Tibial nerve (tissue), 4 donors: ENCODE measurements around the gene SGSM1. TPM values are rescaled to one million over a fixed set of nuclear protein-coding genes. Genes with fewer than 3 reads are reported as not detected.
A peak's percentile ranks its signal among the peaks of the same experiment; 100 is the strongest.

Experiments used
- DNase-seq, 2 donors: peaks; one replicate each; pipeline ENCODE4 v3.0.0-alpha.2; 2019; ENCODE audit warnings: low spot score in 2 of 2
- H3K27ac ChIP-seq, 4 donors: fragments of 200-600 bp; sonication (generic) in 3 of 4; one replicate each; pipeline ENCODE4 v1.5.1; 2017 to 2019; ENCODE audit warnings: mild to moderate bottlenecking in 1 of 4
- H3K27me3 ChIP-seq, 2 donors: fragments of 200-600 bp; sonication (generic) in 1 of 2; one replicate each; pipeline versions ENCODE4 v1.5.1 to v1.6.0; 2017 to 2019
- H3K36me3 ChIP-seq, 3 donors: fragments of 200-600 bp; sonication (generic); one replicate each; pipeline ENCODE4 v1.5.1; 2018 to 2019
- H3K4me1 ChIP-seq, 4 donors: fragments of 200-600 bp; sonication (generic) in 3 of 4; one replicate each; pipeline ENCODE4 v1.5.1; 2017 to 2019
- H3K4me3 ChIP-seq, 4 donors: fragments of 200-600 bp; sonication (generic) in 3 of 4; one replicate each; pipeline ENCODE4 v1.5.1; 2017 to 2019; ENCODE audit warnings: mild to moderate bottlenecking in 1 of 4, moderate library complexity in 1 of 4
- H3K9me3 ChIP-seq, 4 donors: fragments of 200-600 bp; sonication (generic) in 3 of 4; one replicate each; pipeline ENCODE4 v1.5.1; 2017 to 2019
- CTCF ChIP-seq, 5 experiments: fragments of 200-600 bp in 3 of 5; fragments of 450-650 bp in 2 of 5; sonication (generic) in 3 of 5; IDR thresholded peaks; one replicate each; pipeline ENCODE4 v1.5.1; 2016 to 2019; ENCODE audit warnings: antibody characterized with exemption in 5 of 5, mild to moderate bottlenecking in 3 of 5, moderate library complexity in 2 of 5
- EP300 ChIP-seq, 2 donors: sonication (generic); formaldehyde crosslinking; IDR thresholded peaks; one replicate each; pipeline ENCODE4 v1.6.1; 2017; ENCODE audit warnings: antibody characterized with exemption in 2 of 2, mild to moderate bottlenecking in 1 of 2
- POLR2A ChIP-seq, 2 donors: fragments of 450-650 bp; IDR thresholded peaks; one replicate each; pipeline ENCODE4 v1.6.1; 2017; ENCODE audit warnings: antibody characterized with exemption in 2 of 2, mild to moderate bottlenecking in 2 of 2, moderate library complexity in 2 of 2
- WGBS, 2 donors: methylation state at CpG; one replicate each; pipeline ENCODE4 v1.1.5; 2018; 5-methylcytosine and 5-hydroxymethylcytosine counted together
- total RNA-seq, 4 donors: library from RNA; depleted of rRNA; stranded (reverse); fragments of >200 nt; gene quantifications; one replicate each; pipeline ENCODE4 v1.1.0, GENCODE V29; 2016

SGSM1 gene
- total RNA-seq, 4 donors from 2014 or later: 0.22 to 1.5 (median 0.70) TPM

GRCh38 chr22:24761888-24762675, 43.9 kb upstream of the SGSM1 start:
- Histone ChIP-seq H3K4me1 (no peaks in the 10 kb centered on the region), H3K4me3 (no peak overlapping the region), H3K27ac (no peak overlapping the region), H3K36me3 (no peaks in the 10 kb centered on the region), H3K9me3 (no peaks in the 10 kb centered on the region), H3K27me3 (peaks cover 0 to 23% of the 10 kb centered on the region in 2 donors)
- 94 to 95% methylated on average over 10 of the region's 10 CpGs for WGBS, 2 donors
- TF ChIP-seq CTCF (IDR thresholded peaks at IDR 0.05): no peak
- no peak for TF ChIP-seq EP300 (IDR thresholded peaks at IDR 0.05)
- no peak for TF ChIP-seq POLR2A (IDR thresholded peaks at IDR 0.05)
- DNase-seq: no peak

GRCh38 chr22:24763872-24764485, 42.0 kb upstream of the SGSM1 start:
- no peak for TF ChIP-seq CTCF (IDR thresholded peaks at IDR 0.05)
- TF ChIP-seq EP300 (IDR thresholded peaks at IDR 0.05): no peak
- TF ChIP-seq POLR2A (IDR thresholded peaks at IDR 0.05): no peak

GRCh38 chr22:24765166-24765565, 40.8 kb upstream of the SGSM1 start:
- TF ChIP-seq POLR2A (IDR thresholded peaks at IDR 0.05) (no peak), EP300 (IDR thresholded peaks at IDR 0.05) (no peak), CTCF (IDR thresholded peaks at IDR 0.05) (no peak)
- Histone ChIP-seq H3K4me3 (no peak overlapping the region), H3K27me3 (peaks cover 0 to 23% of the 10 kb centered on the region in 2 donors), H3K36me3 (no peaks in the 10 kb centered on the region), H3K9me3 (no peaks in the 10 kb centered on the region), H3K4me1 (no peaks in the 10 kb centered on the region), H3K27ac (no peak overlapping the region)
- WGBS, 2 donors: 45 to 48% methylated on average over 5 of the region's 5 CpGs
- DNase-seq: no peak

More at GRCh38 chr22:24763872-24764485, 42.0 kb upstream of the SGSM1 start:
- DNase-seq: no peak
- Histone ChIP-seq H3K4me1 (no peaks in the 10 kb centered on the region), H3K4me3 (no peak overlapping the region), H3K9me3 (no peaks in the 10 kb centered on the region), H3K27me3 (peaks cover 0 to 23% of the 10 kb centered on the region in 2 donors), H3K27ac (no peak overlapping the region), H3K36me3 (no peaks in the 10 kb centered on the region)
- WGBS, 2 donors: 73 to 79% methylated on average over 32 to 38 of the region's 38 CpGs

GRCh38 chr22:24768537-24769374, 37.3 kb upstream of the SGSM1 start:
- Histone ChIP-seq H3K9me3 (no peaks in the 10 kb centered on the region), H3K36me3 (no peaks in the 10 kb centered on the region), H3K4me1 (no peaks in the 10 kb centered on the region), H3K27ac (no peak overlapping the region), H3K4me3 (no peak overlapping the region), H3K27me3 (peaks cover 0 to 24% of the 10 kb centered on the region in 2 donors)
- peak; percentile 23 to 76 for DNase-seq
- 58 to 62% methylated on average over 8 of the region's 8 CpGs for WGBS, 2 donors
- TF ChIP-seq EP300 (IDR thresholded peaks at IDR 0.05) (no peak), CTCF (IDR thresholded peaks at IDR 0.05) (peak in 4 of 5 experiments; percentile 21 to 46 (median 33)), POLR2A (IDR thresholded peaks at IDR 0.05) (no peak)
